Ectodermal cell (in vitro differentiated cells): ENCODE measurements around the gene CTDSPL.

ENCODE experiments used
- H3K27ac ChIP-seq: 2 replicates; pipeline ENCODE4 v1.7.0; 2013; ENCODE audit warnings: mild to moderate bottlenecking, low read depth, low read length; ENCODE audit not compliant: insufficient read depth, poor library complexity, severe bottlenecking
- H3K27me3 ChIP-seq: 2 replicates; pipeline ENCODE4 v1.7.0; 2013; ENCODE audit warnings: mild to moderate bottlenecking, low read length; ENCODE audit not compliant: insufficient read depth, control insufficient read depth, poor library complexity, severe bottlenecking
- H3K36me3 ChIP-seq: one replicate; pipeline ENCODE4 v1.7.0; 2013; ENCODE audit warnings: low read length; ENCODE audit not compliant: control insufficient read depth, insufficient read depth
- H3K4me1 ChIP-seq: one replicate; pipeline ENCODE4 v1.7.0; 2013; ENCODE audit warnings: low read length; ENCODE audit not compliant: control insufficient read depth, insufficient read depth
- H3K4me3 ChIP-seq: 2 replicates; pipeline ENCODE4 v1.7.0; 2013; ENCODE audit warnings: low read depth, low read length, control low read depth; ENCODE audit not compliant: insufficient read depth
- H3K9me3 ChIP-seq: 2 replicates; pipeline ENCODE4 v1.7.0; 2013; ENCODE audit warnings: mild to moderate bottlenecking, low read length, moderate library complexity; ENCODE audit not compliant: control insufficient read depth
- WGBS, 2 experiments: methylation state at CpG; one replicate each; pipeline ENCODE4 v1.1.7; 2013; ENCODE audit warnings: missing lambda C conversion rate in 2 of 2; 5-methylcytosine and 5-hydroxymethylcytosine counted together

CTDSPL gene

DNA sequence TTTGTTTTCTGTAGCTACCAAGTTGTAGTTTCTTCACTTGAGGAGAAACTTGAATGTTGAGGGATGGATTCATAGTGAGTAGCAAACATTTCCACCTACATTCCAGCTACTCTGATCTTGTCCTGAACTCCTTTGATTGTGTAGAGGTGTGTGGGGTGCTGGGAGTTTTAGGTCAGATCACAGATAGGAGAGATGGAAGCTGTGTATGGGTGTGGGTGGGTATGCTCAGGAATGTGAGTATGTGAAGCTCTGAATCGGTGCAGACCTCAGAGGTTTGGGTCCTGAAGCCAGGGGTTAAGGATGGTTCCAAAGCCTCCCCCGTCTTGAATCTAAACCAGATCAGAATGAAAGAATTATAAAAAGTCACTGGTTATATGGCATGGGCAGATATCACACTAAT is 76.3 kb downstream of the CTDSPL start:
- H3K9me3 ChIP-seq = no peaks in the 10 kb centered on the region
- H3K27me3 ChIP-seq = no peaks in the 10 kb centered on the region
- no peak overlapping the region for H3K4me3 ChIP-seq
- no peaks in the 10 kb centered on the region for H3K36me3 ChIP-seq
- H3K27ac ChIP-seq = no peak overlapping the region
- peaks cover 5% of the 10 kb centered on the region for H3K4me1 ChIP-seq
- 89 to 100% methylated on average over 1 to 2 of the region's 2 CpGs for WGBS, 2 experiments

DNA sequence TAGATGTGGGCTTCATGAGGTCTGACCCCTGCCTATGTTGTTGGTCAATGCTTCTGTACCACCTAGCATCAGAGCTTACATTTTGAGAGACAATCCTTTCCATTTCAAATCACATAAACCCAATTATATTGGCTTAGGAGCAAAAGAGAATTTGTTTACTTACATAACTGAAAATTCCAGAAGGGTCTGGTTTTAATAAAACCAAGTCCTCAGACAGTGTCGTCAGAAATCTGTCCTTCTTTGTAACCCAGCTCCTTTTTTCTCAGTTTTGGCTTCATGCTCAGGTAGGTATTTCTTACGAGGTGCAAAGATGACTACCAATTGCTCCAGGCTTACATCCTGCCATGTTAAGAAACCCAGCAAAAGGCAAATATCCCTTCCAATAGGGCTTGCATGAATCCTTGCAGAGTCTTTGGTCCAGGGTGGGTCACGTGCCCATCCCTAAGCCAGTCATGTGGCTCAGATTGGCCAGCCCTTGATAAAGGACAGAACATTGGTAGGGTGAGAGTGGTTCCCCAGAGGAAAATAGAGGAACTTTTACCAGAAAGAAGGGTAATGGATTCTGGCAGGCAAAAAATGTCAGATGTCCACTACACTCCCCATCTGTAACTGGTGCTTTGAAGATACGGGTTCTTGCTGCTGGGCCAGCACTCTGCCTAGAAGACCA is 78.7 kb downstream of the CTDSPL start:
- 96 to 97% methylated on average over 4 of the region's 4 CpGs for WGBS, 2 experiments
- H3K27me3 ChIP-seq = no peaks in the 10 kb centered on the region
- H3K9me3 ChIP-seq = no peaks in the 10 kb centered on the region
- no peak overlapping the region for H3K27ac ChIP-seq
- peaks cover 5% of the 10 kb centered on the region for H3K4me1 ChIP-seq
- H3K4me3 ChIP-seq = no peak overlapping the region
- H3K36me3 ChIP-seq = no peaks in the 10 kb centered on the region

DNA sequence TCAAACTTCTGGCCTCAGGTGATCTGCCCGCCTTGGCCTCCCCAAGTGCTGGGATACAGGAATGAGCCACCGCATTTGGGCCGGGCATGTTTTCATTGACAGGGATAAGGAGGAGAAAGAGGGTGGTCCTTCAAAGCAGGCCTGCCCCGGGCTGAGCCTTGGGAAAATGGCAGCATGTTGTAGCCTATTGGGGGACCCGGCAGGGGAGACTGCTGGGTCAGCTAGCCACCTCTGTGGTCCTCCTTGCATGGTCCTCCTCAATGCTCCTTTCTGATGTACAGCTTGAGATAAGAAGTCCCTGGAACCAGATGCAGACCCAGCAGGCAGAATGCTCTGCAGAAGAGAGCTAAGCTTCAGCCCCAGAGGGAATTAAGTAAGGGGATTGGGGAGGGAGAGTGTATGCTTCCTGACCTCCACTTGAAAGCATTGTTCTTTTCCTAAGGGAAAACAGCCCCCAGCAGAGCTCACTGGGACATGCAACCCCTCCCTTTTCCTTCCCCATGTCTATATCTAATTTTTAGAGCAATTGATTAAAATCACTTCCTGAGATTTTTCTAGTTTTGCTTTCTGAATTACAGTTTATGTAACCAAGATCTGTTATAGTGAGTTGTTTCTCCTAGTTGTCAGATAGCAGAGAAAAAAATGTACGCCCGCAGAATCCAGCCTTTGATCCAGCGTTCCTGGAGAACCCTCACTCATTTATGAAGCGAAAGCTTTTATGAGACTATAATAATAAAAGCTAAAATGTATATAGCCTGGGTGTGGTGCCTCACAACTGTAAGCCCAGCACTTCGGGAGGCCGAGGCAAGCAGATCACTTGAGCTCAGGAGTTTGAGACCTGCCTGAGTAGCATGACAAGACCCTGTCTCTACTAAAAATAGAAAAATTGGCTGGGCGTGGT is 80.2 kb downstream of the CTDSPL start:
- Histone ChIP-seq H3K27ac (no peak overlapping the region), H3K36me3 (no peaks in the 10 kb centered on the region), H3K4me3 (no peak overlapping the region), H3K9me3 (no peaks in the 10 kb centered on the region), H3K27me3 (no peaks in the 10 kb centered on the region), H3K4me1 (peaks cover 10% of the 10 kb centered on the region)
- 84 to 91% methylated on average over 10 to 12 of the region's 12 CpGs for WGBS, 2 experiments

DNA sequence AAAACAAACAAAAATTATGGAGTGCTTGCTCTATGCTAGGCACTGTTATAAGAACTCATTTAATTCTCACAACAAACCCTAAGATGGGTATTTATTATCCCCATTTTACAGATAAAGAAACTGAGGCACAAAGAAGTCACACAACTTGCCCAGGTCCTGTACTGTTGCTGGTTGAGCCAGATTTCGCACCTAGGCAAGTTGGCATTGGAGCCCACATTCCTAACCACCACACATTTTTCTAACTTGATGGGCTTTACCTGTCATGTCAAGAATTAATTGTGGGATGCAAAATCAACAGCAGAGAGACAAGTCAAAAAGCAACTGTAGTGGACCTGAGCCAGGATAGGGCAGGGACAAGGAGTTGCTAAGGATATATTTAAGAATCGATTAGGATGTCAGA is 81.0 kb downstream of the CTDSPL start:
- H3K27me3 ChIP-seq = no peaks in the 10 kb centered on the region
- H3K9me3 ChIP-seq = no peaks in the 10 kb centered on the region
- peaks cover 12% of the 10 kb centered on the region for H3K4me1 ChIP-seq
- no peak overlapping the region for H3K4me3 ChIP-seq
- no peak overlapping the region for H3K27ac ChIP-seq
- H3K36me3 ChIP-seq = no peaks in the 10 kb centered on the region
- 90 to 97% methylated on average over 2 of the region's 2 CpGs for WGBS, 2 experiments

DNA sequence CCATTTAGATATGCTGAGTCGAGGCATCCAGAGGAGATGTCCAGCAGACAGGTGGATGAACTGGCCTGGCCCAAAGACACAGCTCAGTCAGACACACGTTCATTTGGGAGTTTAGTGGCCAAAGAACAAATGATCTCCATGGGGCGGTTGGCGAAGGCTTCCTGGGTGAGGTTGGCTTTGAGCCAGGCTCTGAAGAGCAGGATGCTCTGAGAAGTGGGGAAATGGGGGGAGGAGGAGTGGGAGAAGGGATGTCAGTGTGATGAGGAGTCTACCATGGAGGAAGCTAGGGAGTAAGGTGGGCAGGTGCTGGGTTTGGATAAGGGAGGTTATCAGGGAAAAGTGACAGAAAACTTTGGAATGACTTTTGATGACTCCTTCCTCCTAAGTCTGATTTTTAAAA is 81.4 kb downstream of the CTDSPL start:
- WGBS, 2 experiments = 91 to 94% methylated on average over 4 of the region's 4 CpGs
- H3K27me3 ChIP-seq = no peaks in the 10 kb centered on the region
- no peaks in the 10 kb centered on the region for H3K9me3 ChIP-seq
- no peak overlapping the region for H3K4me3 ChIP-seq
- peaks cover 12% of the 10 kb centered on the region for H3K4me1 ChIP-seq
- no peaks in the 10 kb centered on the region for H3K36me3 ChIP-seq
- H3K27ac ChIP-seq = no peak overlapping the region

DNA sequence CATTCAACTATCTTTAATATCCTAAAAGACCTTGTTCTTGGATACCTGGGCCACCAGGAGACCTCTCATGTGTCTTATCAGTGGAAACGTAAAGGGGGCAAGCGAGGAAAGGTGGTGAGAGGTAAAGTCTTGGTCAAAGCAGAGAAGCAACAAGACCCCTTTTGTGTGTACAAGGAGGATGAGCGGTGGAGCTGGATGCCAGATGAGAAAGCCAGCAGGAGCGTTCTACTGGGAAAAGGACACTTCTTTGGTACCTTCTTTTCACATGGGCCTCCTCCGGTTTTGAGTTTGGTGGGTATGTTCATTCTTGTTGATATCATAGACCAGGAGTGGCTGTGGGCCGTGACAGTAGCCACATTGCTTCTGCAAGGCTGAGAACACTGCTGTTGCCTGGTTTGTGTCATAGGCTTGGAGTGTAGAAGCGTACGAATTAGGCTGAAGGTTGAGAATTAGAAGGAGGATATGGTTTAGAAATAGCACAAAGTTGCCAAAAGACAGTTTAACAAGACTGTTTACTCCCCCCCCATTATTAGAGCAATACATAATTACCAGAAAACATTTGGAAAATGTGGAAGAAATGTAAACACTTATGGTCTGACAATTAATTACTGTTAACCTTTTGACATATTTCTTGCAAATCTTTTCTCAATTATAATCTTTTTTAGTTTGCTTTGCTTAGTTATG is 82.1 kb downstream of the CTDSPL start:
- Histone ChIP-seq H3K9me3 (no peaks in the 10 kb centered on the region), H3K27ac (no peak overlapping the region), H3K36me3 (no peaks in the 10 kb centered on the region), H3K4me1 (peaks cover 12% of the 10 kb centered on the region), H3K4me3 (no peak overlapping the region), H3K27me3 (no peaks in the 10 kb centered on the region)
- 94 to 98% methylated on average over 7 to 8 of the region's 8 CpGs for WGBS, 2 experiments

DNA sequence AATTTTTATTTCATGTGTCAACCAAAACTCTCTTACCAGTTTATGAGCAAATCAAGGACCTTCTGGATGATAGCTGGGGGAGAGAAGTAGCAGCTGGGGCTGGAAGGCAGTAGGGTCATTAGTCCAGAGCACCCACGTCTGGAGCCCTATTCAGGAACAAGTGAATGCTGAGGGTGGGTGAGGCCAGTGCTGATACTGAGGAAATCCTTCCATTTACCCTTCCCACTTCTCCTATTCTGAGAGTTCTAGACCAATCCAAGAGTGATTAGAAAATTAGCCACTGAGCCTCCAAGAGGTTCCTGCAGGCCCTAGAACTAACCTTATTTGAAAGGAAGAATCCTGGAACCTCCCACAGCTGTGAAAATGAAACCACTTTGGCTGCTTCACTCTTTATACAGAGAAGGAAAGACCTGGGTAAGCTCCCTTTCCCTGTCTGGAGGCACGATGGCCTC is 82.7 kb downstream of the CTDSPL start:
- H3K9me3 ChIP-seq = no peaks in the 10 kb centered on the region
- no peak overlapping the region for H3K4me3 ChIP-seq
- no peaks in the 10 kb centered on the region for H3K36me3 ChIP-seq
- H3K27me3 ChIP-seq = no peaks in the 10 kb centered on the region
- peaks cover 12% of the 10 kb centered on the region for H3K4me1 ChIP-seq
- H3K27ac ChIP-seq = no peak overlapping the region
- WGBS, 2 experiments = 85% methylated on average over 2 of the region's 2 CpGs

DNA sequence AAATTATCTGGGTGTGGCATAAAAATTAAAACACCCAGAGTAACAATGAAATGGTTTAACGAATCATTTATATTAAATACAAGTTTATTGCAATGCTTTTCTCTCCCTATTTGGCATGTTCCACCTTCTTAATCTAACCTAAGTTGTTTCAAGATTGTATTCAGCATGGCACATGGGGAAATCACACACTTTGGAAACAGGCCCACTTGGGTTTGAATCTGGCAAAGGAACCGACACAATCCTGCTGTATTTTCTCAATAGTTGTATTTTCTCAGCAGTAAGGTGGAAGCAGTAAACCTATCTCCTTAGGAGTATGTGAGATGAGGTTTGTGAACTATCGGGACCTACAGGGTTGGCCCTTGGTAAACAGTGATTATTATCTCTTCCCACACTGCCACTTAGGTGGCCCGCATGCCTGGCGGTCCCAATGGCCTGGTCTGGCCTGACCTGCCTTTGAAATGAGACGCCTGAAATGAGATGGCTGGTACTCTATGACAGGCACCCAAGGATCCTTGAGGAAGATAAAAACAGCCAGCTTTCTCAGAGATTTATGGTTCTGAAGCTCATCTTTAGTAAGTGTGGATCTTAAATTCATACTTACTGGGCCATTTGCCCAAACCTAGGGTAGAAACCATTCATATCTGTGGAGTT is 83.6 kb downstream of the CTDSPL start:
- no peak overlapping the region for H3K27ac ChIP-seq
- H3K4me1 ChIP-seq = peaks cover 12% of the 10 kb centered on the region
- H3K9me3 ChIP-seq = no peaks in the 10 kb centered on the region
- 93% methylated on average over 5 of the region's 6 CpGs for WGBS, 2 experiments
- no peaks in the 10 kb centered on the region for H3K36me3 ChIP-seq
- no peak overlapping the region for H3K4me3 ChIP-seq
- no peaks in the 10 kb centered on the region for H3K27me3 ChIP-seq

DNA sequence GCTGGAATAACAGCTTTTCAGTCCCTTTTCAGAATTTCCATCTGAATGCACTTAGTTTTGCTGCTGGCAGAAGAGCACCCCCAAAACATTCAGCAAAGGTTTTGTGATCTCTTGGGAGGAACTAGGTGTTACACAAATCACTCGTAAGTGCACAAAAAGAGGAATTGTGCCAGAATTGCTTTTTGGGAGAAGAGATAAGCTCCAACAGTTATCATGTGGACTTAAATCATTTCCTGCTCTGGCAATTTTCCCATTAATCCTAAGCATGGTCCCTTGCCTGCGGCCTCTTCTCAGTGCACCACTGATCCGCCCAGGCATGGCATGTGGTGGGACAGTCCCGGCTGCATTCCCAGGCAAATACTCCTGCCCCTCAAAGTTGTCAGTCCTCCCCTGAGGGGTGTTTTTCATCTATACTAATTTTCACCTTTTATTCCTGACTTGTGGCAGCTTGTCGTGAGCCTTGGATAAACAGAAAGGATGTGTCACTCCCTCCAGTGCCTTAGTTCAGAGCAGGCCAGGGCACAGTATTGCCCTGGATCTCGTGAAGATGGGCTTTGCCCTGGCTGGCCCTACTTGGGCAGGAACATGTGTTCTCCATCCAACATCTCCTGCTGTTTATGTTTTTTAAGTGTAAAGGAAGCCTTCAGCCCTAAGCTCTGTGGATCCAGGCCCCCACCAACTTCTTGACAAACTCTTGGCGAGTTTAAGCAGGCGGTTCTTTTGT is 84.3 kb downstream of the CTDSPL start:
- H3K9me3 ChIP-seq = no peaks in the 10 kb centered on the region
- H3K36me3 ChIP-seq = no peaks in the 10 kb centered on the region
- H3K27ac ChIP-seq = peak overlapping the region; percentile 11
- no peak overlapping the region for H3K4me3 ChIP-seq
- 84 to 93% methylated on average over 8 of the region's 8 CpGs for WGBS, 2 experiments
- peaks cover 12% of the 10 kb centered on the region for H3K4me1 ChIP-seq
- no peaks in the 10 kb centered on the region for H3K27me3 ChIP-seq
